Esophagus muscularis mucosa (tissue), 4 donors: ENCODE results near the gene FYB1. TPM values are rescaled to one million over a fixed set of nuclear protein-coding genes. Genes with fewer than 3 reads are reported as not detected.

Experiments
- DNase-seq: peaks from one replicate; pipeline ENCODE4 v3.0.0-alpha.2; 2017; ENCODE audit errors: extremely low spot score
- H3K27ac ChIP-seq, 4 donors: fragments of 200-600 bp; sonication (generic); replicated peaks in 1 of 4; 1 replicate in 3 of 4; 2 replicates in 1 of 4; pipeline ENCODE4 v1.5.1; 2016 to 2019; ENCODE audit warnings: mild to moderate bottlenecking in 1 of 4
- H3K27me3 ChIP-seq, 4 donors: fragments of 200-600 bp; sonication (generic); one replicate each; pipeline versions ENCODE4 v1.5.1 to v1.6.0; 2016 to 2019
- H3K36me3 ChIP-seq, 4 donors: fragments of 200-600 bp; sonication (generic); one replicate each; pipeline ENCODE4 v1.5.1; 2016 to 2019
- H3K4me1 ChIP-seq, 4 donors: fragments of 200-600 bp; sonication (generic); one replicate each; pipeline ENCODE4 v1.5.1; 2016 to 2019
- H3K4me3 ChIP-seq, 4 donors: fragments of 200-600 bp; sonication (generic); 1 replicate in 2 of 4; 2 replicates in 2 of 4; pipeline ENCODE4 v1.5.1; 2016 to 2019; ENCODE audit warnings: mild to moderate bottlenecking in 4 of 4, moderate library complexity in 1 of 4
- H3K9me3 ChIP-seq, 4 donors: fragments of 200-600 bp; sonication (generic); 1 replicate in 3 of 4; 2 replicates in 1 of 4; pipeline ENCODE4 v1.5.1; 2016 to 2019
- EP300 ChIP-seq: sonication (generic); formaldehyde crosslinking; IDR thresholded peaks from one replicate; pipeline ENCODE4 v1.6.1; 2017; ENCODE audit warnings: antibody characterized with exemption
- POLR2A ChIP-seq: fragments of 450-650 bp; IDR thresholded peaks from one replicate; pipeline ENCODE4 v1.6.1; 2017; ENCODE audit warnings: antibody characterized with exemption, moderate library complexity, mild to moderate bottlenecking, low read depth
- POLR2AphosphoS5 ChIP-seq, 2 donors: sonication (generic); formaldehyde crosslinking; IDR thresholded peaks; one replicate each; pipeline ENCODE4 v1.6.1; 2017; ENCODE audit warnings: antibody characterized with exemption in 2 of 2
- WGBS: methylation state at CpG from one replicate; pipeline ENCODE4 v1.1.5; 2018; 5-methylcytosine and 5-hydroxymethylcytosine counted together
- intact Hi-C: fragments of 100-400 bp; cut with DNase I; formaldehyde crosslinking; loops from one replicate; pipeline ENCODE4 v1.15.1; 2023
- total RNA-seq, 4 donors: library from RNA; depleted of rRNA; stranded (reverse); fragments of >200 nt; gene quantifications; one replicate each; pipeline versions ENCODE4 v1.1.0 to v1.2.1, GENCODE V29; 2016
- TF ChIP-seq, protein P1 (sequence below), 3 experiments: fragments of 200-600 bp in 2 of 3; fragments of 450-650 bp in 1 of 3; sonication (generic) in 2 of 3; IDR thresholded peaks; one replicate each; pipeline ENCODE4 v1.5.1; 2017 to 2019; ENCODE audit warnings: antibody characterized with exemption in 3 of 3, mild to moderate bottlenecking in 2 of 3, moderate library complexity in 1 of 3

The FYB1 gene
- total RNA-seq, 4 donors from 2014 or later, result 3.2 to 12.9 (median 3.9) TPM

DNA sequence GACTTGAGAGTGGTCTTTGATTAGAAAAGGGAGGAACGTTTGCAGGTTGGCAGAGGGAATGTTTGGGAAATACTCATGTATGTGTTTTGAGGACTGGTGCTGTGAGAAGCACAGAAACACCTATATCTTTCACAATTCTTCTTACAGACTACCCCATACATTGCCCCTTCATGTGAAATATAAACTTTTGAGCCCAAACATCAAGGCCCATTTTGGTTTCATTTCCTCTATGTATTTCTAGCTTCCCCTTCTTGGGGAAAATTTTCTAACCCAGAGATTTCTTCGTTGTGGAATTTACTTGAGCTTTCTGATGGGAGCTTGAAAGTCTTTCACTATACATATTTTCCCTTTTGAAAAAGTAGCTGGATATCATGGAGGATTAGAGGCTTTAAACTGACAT is 67.6 kb downstream of the FYB1 start:
- Histone ChIP-seq H3K27ac (no peak overlapping the region), H3K36me3 (no peaks in the 10 kb centered on the region), H3K4me1 (peaks cover 0 to 5% (median 2%) of the 10 kb centered on the region in 4 donors), H3K27me3 (no peaks in the 10 kb centered on the region), H3K9me3 (no peaks in the 10 kb centered on the region), H3K4me3 (no peak overlapping the region)
- no peak for DNase-seq
- TF ChIP-seq, protein P1, sequence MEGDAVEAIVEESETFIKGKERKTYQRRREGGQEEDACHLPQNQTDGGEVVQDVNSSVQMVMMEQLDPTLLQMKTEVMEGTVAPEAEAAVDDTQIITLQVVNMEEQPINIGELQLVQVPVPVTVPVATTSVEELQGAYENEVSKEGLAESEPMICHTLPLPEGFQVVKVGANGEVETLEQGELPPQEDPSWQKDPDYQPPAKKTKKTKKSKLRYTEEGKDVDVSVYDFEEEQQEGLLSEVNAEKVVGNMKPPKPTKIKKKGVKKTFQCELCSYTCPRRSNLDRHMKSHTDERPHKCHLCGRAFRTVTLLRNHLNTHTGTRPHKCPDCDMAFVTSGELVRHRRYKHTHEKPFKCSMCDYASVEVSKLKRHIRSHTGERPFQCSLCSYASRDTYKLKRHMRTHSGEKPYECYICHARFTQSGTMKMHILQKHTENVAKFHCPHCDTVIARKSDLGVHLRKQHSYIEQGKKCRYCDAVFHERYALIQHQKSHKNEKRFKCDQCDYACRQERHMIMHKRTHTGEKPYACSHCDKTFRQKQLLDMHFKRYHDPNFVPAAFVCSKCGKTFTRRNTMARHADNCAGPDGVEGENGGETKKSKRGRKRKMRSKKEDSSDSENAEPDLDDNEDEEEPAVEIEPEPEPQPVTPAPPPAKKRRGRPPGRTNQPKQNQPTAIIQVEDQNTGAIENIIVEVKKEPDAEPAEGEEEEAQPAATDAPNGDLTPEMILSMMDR (IDR thresholded peaks at IDR 0.05), result no peak
- TF ChIP-seq POLR2AphosphoS5 (IDR thresholded peaks at IDR 0.05) (no peak), EP300 (no peak), POLR2A (no peak)
- WGBS, result 77% methylated on average over 2 of the region's 2 CpGs
- intact Hi-C loops, result no loop called here

DNA sequence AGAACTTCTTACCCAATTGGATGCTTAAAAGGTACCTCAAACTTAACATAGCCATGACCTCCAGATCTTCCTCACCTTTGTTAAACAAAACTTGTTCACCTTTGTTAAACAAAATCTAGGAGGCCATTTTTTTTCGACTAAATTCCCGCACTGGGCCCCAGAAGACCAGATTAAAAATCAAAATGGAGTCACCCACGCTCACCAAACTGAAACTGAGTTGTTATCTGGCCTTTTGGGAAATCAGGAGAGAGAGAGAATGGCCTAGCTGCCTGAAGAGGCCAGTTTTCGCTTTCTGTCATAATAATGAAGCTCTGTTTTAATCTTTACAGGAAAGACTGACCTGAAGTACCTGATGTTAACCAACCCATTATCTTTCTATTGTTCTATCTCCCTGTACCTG is 69.4 kb downstream of the FYB1 start:
- no peak overlapping the region for H3K4me3 ChIP-seq
- no peak for DNase-seq
- intact Hi-C loops, result no loop called here
- no peak overlapping the region for H3K27ac ChIP-seq
- 91% methylated on average over 4 of the region's 4 CpGs for whole genome bisulfite sequencing
- H3K9me3 ChIP-seq, result no peaks in the 10 kb centered on the region
- peaks cover 0 to 5% (median 2%) of the 10 kb centered on the region in 4 donors for H3K4me1 ChIP-seq
- H3K36me3 ChIP-seq, result no peaks in the 10 kb centered on the region
- no peaks in the 10 kb centered on the region for H3K27me3 ChIP-seq
- TF ChIP-seq, protein P1 (IDR thresholded peaks at IDR 0.05), result no peak
- TF ChIP-seq POLR2A, result no peak
- TF ChIP-seq EP300, result no peak
- no peak for TF ChIP-seq POLR2AphosphoS5 (IDR thresholded peaks at IDR 0.05)

- no peak for DNase-seq
- H3K27ac ChIP-seq, result no peak overlapping the region
- H3K4me1 ChIP-seq, result peaks cover 0 to 5% (median 2%) of the 10 kb centered on the region in 4 donors
- no peak for TF ChIP-seq POLR2AphosphoS5 (IDR thresholded peaks at IDR 0.05)
- TF ChIP-seq, protein P1 (IDR thresholded peaks at IDR 0.05), result peak in 2 of 3 experiments; percentile 11 to 22
- intact Hi-C loops, result no loop called here
- H3K9me3 ChIP-seq, result no peaks in the 10 kb centered on the region
- H3K27me3 ChIP-seq, result no peaks in the 10 kb centered on the region
- H3K4me3 ChIP-seq, result no peak overlapping the region
- H3K36me3 ChIP-seq, result no peaks in the 10 kb centered on the region
These were observed 70.3 kb downstream of the FYB1 start for GRCh38 chr5:39148983-39149534.

GRCh38 chr5:39146831-39147540 is 72.4 kb downstream of the FYB1 start:
- H3K27ac ChIP-seq, result no peak overlapping the region
- no peaks in the 10 kb centered on the region for H3K9me3 ChIP-seq
- H3K27me3 ChIP-seq, result no peaks in the 10 kb centered on the region
- H3K4me1 ChIP-seq, result peaks cover 0 to 5% (median 2%) of the 10 kb centered on the region in 4 donors
- TF ChIP-seq POLR2AphosphoS5 (IDR thresholded peaks at IDR 0.05), result no peak
- TF ChIP-seq, protein P1 (IDR thresholded peaks at IDR 0.05), result no peak
- TF ChIP-seq EP300, result no peak
- no peak for TF ChIP-seq POLR2A
- no peak for DNase-seq
- intact Hi-C loops, result no loop called here
- no peaks in the 10 kb centered on the region for H3K36me3 ChIP-seq
- WGBS, result 81% methylated on average over 4 of the region's 4 CpGs
- no peak overlapping the region for H3K4me3 ChIP-seq
